ENCODE measurements around the gene C4orf50.

The C4orf50 gene

DNA sequence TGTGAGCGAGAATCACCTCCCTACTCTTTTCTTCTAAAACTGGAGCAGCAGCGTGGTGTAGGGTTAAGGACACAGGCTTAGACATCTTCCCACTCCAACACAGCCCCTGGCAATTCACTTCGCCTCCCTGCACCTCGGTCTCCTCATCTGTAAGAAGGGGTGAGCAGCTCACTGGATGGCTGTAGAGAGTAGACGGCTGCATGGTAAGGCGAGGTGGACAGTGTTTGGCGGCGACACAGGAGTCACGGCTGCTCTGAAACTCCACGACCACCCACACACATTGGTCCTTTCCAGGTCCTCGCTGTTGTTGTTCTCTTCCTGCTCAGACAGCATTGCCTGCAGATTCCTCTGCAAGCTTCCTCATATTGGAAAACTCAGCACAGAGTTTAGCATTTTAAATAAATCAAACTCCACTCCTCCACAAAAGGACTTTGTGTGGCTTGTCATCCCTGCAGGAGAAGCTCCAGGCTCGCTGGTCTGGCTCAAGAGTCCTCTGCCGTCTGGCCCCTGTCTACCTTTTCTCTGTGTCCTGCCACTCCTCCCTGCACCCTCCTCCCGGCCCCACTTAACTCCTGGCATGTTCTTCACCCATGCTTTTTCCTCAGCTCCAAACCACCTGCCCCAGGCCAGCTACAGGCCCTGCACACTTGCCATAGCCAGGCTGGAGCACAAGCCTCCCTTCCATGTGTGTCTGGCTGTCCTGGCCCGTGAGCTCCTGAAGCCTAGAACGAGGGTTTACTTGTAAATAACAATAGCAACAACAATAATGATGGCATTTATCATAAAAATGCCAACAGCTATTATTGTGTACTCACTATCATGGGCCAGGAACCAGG lies 84.0 kb downstream of the C4orf50 start:
- no peak for DNase-seq

GRCh38 chr4:5933116-5933515 lies 85.1 kb downstream of the C4orf50 start:
- DNase-seq: no peak

DNA sequence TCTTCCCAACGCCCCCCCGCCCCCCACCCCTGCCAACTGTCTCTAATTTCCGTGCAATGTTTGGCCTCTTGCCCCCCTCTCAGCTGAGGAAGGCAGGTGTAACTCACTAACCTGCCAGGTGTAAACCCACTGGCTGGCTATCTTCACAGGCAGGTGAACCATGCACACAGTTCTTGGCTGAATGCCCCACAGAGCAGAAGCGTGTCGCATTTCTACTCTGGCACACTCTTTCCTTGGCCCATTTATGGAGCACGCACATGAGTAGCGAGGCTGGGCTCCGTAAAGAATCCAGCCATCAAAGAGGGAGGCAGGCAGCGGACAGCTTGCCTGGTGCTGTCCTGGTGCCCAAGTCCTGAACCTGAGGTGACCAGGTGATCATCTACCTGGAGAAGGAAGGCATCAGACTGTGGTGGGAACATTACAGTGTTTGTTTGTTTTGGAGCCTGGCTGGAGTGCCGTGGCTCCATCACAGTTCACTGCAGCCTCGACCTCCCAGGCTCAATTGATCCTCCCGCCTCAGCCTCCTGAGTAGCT lies 86.1 kb downstream of the C4orf50 start:
- DNase-seq: no peak

GRCh38 chr4:5931526-5931925 lies 86.7 kb downstream of the C4orf50 start:
- DNase-seq: no peak

- no peak for DNase-seq
These were observed 87.4 kb downstream of the C4orf50 start for GRCh38 chr4:5930876-5931275.

DNA sequence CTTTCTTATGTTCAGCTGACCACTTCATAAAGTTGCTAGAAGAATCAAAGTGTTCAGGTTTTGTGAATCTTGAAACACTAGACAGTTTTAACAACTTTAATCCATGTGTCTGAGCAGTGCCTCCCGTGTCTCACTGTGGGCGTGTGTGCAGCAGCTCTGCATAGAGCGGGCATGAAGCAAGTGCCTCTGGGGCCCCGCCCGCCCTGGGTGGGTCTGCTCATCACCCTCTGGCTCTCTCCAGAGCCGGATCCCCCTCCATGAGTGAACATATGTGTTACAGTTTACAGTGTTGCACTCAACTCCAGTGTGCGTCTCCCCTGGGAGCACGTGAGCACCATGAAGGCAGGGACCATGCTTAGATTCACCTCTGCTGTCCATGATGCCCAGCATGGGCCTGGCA lies 87.8 kb downstream of the C4orf50 start:
- no peak for DNase-seq

- DNase-seq: no peak
These were observed 89.3 kb downstream of the C4orf50 start for GRCh38 chr4:5928844-5929420.

DNA sequence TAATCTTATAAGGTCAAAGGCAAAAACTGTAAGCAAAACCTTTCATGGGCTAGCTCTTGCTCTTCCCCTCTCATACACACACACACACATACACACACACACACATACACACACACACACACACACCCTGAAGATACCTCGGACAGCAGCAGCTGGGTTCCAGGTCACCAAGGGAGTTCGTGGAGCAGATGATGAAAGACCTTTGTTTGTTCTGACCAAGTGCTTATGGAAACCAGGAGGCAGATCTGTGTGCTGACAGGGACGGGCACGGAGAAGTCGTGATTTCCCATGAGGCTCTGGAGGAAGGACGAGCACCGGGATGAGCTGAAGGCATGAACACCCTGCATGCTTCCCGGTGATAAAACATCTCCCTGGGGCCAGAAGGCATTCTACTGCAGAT lies 90.0 kb downstream of the C4orf50 start:
- DNase-seq: no peak

DNA sequence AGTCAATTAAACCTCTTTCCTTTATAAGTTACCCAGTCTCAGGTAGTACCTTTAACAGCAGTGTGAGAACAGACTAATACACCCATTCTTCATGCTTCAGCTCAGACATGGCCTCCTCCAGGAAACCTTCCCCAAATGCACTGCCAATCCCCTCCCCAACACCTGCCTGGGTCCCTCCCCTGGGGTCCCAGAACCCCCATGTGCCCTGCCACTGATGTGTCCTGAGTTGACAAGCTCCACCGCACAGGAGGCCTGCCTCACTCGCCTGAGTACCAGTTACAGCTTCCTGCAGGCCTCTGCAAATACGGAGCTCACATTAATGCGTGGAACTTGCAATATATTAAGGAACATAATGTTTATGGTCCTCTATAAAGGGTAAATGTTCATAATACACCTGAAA lies 90.5 kb downstream of the C4orf50 start:
- no peak for DNase-seq

GRCh38 chr4:5927116-5927515 lies 91.1 kb downstream of the C4orf50 start:
- DNase-seq: no peak

GRCh38 chr4:5926598-5926997 lies 91.6 kb downstream of the C4orf50 start:
- no peak for DNase-seq

DNA sequence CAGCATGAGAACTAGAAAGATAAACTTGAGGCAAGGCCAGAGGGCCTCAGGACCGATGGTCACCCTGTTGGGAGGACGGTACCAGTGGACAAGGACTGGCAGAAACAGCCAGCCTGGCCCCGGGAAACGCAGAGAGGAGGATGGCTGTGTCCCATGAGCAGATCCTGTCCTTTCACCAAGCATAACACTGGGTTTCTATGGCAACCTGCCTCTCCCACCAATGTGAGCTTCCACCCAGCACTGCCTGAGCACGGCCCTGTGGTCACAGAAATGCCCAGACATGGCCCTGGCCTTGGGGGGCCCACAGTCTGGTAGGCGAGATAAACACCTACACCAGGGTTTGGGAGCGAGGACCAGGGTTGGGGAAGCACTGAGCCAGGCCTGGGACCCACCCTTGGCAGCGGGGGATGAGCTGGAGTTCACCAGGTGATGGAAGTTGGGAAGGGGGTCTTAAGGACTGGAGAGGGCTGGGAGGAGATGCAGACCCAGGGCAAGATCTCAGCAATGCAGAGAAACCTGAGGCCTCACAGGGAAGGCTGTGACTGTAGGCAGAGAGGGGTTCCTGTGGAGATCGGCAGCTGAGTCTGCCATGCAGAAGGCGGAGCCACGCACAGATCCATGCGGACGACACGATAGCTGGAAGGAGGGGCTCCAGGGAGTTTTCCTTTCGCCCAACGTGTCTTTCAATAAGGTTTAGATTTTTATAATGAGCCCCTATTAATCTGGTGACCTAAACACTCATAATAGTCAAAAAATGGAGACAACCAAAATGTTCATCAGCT lies 92.6 kb downstream of the C4orf50 start:
- no peak for DNase-seq

DNA sequence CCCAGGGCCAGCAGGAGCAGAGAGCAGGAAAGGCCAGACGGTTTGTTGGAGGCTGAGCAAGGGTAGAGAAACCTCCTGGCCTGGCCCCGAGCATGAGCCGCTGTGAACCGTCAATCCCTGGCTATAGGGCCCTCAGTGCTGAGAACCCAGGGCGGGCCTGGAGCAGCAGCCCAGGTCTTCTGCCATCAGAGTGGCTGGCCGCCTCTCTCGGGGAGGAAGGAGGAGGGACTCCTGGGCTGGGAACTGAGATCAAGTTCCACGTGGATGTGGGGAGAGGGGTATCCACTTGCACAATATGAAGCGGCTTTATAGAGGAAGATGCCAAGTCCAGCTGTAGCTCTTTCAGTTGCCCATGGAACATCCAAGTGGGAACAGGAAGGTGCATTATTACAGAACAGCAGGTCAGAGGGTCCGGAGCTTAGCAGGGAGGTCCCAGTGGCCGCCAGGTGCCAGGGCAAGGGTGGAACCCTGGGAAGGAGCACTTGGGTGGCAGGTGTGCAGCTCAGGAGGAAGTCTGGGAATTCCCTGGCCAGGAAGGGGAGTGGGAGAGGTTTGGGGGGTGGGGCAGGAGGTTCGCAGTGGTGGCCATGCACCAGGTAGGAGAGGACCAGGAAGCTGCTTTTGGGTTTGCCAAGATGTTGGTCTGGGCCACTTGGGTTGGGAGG lies 93.6 kb downstream of the C4orf50 start:
- no peak for DNase-seq

DNA sequence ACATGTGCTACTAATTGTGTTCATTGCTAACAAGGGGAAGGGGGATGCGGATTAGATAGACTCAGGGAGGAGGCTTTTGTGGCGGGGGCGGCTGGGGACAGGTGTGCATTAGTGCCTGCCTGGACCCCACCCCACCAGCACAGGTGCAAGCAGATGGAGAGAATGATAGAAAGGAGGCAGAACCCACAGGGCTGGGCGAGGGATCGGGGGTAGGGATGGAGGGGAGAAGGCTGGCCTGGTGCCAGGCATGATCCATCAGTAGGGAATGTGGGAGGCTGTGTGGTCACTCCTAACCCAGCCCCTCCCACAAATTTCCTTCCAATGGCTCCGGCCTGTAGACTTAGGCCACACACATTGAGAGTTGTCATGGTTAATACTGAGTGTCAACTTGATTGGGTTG lies 94.9 kb downstream of the C4orf50 start:
- DNase-seq: no peak

DNA sequence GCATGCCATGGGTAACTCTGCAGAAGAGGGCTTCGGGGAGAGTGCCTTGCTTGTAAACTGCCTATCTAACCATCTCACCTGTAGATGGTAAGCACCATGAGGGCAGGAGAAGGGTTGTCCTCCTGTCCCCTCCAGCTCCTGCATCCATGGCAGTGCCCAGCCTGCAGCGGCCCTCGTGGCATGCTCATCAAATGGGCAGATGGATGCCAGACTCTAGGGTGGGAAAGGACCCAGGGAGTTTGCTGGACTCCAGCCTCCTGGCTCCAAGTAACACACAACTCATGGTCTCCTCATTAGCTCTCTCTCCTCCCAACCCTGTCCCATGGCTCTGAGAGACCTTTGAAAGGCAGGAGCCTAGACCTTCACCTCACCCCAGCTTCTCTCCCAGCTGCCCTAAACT lies 95.7 kb downstream of the C4orf50 start:
- DNase-seq: no peak

GRCh38 chr4:5921981-5922380 lies 96.2 kb downstream of the C4orf50 start:
- no peak for DNase-seq

DNA sequence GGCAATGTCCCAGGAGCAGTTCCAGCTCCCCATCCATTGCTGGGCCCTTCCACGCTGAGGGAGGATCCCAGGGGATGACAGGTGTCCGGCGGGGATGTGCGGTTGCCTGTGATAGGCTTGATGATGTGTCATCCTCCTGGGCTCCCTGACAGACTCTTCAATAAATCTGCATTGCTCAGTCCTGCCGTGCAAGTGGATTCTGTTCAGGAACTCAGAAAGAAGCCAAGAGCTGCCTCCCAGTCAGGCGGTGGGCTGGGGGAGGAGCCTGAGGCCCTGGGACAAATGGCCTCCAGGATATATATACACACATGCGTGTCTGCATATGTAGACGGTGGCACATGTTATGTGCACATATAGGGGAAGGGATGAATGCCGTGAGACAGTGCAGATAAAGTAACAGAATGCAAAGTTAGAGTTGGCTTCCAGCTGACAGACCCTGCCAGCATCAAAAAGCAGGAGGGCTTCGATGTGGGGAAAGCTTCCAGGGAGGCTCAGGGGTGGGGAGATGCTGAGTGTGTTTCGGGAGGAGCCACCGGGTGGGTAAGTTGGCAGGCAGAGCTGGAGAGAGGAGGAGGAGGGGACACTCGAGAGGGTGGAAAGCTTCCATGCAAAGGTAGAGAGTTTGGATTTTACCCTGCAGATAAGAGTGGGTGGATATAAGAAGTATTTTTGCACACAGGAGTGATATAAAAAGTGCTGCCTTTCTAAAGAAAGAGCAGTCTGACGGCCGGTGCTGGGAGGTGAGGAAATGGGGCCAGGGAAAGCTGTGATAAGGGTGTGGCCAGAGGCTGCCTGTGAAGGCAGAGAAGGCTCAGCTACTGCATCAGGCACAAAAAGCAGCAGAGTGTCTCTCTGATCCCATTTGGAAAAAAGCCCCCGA lies 96.9 kb downstream of the C4orf50 start:
- DNase-seq: no peak

GRCh38 chr4:5919571-5919970 lies 98.7 kb downstream of the C4orf50 start:
- no peak for DNase-seq

DNA sequence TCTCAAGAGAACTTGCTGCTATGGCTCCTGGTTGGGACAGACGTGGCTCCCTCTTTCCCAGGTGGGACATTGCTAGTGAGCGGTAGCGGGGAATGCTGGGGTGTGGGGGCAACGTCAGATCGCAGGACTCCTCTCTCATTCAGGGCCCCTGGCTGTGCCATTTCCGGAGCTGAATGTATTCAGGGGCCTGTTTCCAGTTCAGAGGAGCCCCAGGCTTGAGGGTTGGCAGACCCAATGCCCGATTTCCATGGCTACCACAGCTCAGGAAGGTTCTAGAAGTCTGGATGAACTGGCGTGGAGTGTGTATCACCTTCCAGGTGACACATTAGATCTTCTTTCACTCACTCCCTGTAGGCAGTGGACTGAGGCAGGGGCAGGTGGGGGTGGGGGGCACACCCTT lies 99.2 kb downstream of the C4orf50 start:
- DNase-seq: no peak

- DNase-seq: no peak
These were observed 99.8 kb downstream of the C4orf50 start for GRCh38 chr4:5918331-5918985.

GRCh38 chr4:5917672-5918071 lies 100.6 kb downstream of the C4orf50 start:
- DNase-seq: no peak

DNA sequence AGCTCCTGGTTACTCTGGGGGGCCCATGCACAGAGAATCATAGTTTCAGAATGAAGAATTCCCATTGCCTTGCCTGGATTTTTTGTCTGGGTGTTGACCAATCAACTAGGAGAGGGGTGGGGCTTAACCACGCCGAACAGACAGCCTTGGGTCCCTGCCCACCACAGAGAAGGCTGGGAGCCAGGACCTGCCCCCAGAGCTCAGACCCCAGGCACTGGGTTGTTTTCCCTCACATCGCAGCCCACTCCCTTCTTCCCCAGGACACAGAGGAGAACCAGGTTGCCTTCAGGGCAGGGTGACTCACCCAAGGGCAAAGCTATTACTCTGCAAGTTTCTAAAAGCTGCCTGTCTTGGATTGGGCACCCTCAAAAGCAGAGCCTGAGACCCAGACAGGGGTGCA lies 102.0 kb downstream of the C4orf50 start:
- DNase-seq: no peak

Data from CD4-positive, alpha-beta T cell treated with Interleukin-17A for 4 hours (primary cell).